Hematopoietic multipotent progenitor cell treated with erythropoietin and hydrocortisone succinate and interleukin-3 and kit ligand, for 8 days (in vitro differentiated cells): ENCODE data around the gene EN1.

Experiments used
- DNase-seq: peaks from one replicate; pipeline ENCODE4 v3.0.0-alpha.2; 2015

The EN1 gene

GRCh38 chr2:118846953-118847761 lies at the start of gene EN1:
TSS of gene EN1 (minus strand) at chr2:118847648. CDS start at chr2:118847167, 481 bp downstream.
- no peak for DNase-seq

GRCh38 chr2:118893100-118893499 lies 45.7 kb upstream of the EN1 start:
- no peak for DNase-seq

DNA sequence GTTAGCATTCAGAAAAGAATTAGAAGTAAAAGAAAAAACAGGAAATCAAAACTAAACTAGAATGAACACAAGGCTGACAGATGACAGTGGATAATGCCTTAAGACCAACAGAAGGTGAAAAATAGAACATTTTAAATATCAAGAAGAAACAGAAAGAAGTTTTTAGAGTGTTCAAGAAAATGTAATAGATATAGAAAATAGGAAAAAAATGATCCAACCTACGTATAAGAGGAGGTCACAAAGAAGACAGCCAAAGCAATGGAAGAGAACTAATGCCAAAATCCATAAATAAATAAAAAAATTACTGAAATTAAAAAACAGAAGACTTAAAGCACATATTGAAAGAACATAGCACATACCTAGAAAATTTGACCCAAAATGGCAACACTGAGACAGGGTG lies 42.5 kb upstream of the EN1 start:
- no peak for DNase-seq

DNA sequence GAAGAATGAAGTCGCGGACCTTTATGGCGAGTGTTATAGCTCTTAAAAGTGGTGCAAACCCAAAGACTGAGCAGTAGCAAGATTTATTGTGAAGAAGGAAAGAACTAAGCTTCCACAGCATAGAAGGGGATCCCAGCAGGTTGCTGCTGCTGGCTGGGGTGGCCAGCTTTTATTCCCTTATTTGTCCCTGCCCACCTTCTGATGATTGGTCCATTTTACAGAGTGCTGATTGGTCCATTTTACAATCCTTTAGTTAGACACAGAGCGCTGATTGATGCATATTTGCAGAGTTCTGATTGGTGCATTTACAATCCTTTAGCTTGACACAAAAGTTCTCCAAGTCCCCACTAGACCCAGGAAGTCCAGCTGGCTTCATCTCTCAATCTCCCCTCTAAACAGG lies 36.3 kb upstream of the EN1 start:
- no peak for DNase-seq

DNA sequence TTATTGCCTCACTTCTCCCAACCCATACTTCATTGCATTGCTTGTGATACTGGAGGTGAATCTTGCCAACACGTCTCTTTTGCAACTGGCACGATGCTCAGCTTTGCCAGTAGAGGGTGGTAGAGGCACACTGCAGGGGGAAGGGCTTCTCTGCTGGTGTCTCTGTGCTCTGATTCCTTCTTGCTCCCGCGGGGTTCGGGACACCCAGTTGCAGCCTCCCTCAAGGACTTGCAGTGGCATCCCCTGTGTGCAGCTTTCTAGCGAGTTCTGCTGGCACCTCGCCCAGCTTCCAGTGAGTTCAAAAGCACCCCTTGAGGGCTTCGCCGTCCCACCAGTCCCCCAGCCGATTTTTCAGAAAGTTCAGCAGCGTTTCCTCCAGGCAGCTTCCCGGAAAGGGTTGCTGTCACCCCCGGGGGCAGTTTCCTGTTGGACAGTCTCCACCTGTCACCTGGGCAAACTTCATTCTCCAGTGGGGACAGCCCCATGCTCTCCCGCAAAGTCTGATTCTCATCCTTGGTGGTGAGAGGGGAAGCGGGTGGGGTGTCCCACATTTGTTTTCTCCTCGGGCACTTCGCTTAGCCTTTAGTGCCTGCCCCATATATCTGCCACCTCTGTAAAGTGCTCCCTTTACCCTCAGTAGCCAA lies 35.4 kb upstream of the EN1 start:
- DNase-seq = peak; percentile 58

GRCh38 chr2:118881490-118882129 lies 34.2 kb upstream of the EN1 start:
- DNase-seq = peak; percentile 50

- no peak for DNase-seq
Observed at GRCh38 chr2:118880501-118880900, 33.1 kb upstream of the EN1 start.

- DNase-seq = no peak
Observed at GRCh38 chr2:118878531-118879149, 31.2 kb upstream of the EN1 start.

GRCh38 chr2:118875318-118875717 lies 27.9 kb upstream of the EN1 start:
- DNase-seq = no peak

GRCh38 chr2:118874324-118874723 lies 26.9 kb upstream of the EN1 start:
- DNase-seq = no peak

DNA sequence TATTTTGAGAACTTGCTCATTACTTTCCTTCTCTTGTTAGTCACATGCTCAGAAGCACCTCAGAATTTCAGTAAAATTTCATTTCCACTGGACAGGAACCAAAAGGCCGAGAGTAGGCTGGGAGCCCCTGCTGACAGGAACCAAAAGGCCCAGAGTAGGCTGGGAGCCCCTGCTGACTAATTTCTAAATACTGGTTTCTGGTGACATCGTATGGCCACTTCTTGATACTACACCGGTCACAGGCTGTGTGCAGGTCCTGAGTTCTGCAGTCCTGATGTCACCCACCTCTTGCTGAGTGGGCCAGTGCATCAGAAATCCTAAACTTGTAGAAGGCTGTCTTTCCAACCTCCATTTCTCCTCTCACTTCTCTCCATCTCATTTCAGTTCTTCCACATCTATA lies 17.7 kb upstream of the EN1 start:
- DNase-seq = peak; percentile 29

GRCh38 chr2:118864207-118864606 lies 16.8 kb upstream of the EN1 start:
- no peak for DNase-seq

- no peak for DNase-seq
Observed at GRCh38 chr2:118861731-118862130, 14.3 kb upstream of the EN1 start.

GRCh38 chr2:118861242-118861641 lies 13.8 kb upstream of the EN1 start:
- no peak for DNase-seq

- no peak for DNase-seq
Observed at GRCh38 chr2:118860506-118860905, 13.1 kb upstream of the EN1 start.

- DNase-seq = no peak
Observed at GRCh38 chr2:118859157-118859770, 11.8 kb upstream of the EN1 start.

DNA sequence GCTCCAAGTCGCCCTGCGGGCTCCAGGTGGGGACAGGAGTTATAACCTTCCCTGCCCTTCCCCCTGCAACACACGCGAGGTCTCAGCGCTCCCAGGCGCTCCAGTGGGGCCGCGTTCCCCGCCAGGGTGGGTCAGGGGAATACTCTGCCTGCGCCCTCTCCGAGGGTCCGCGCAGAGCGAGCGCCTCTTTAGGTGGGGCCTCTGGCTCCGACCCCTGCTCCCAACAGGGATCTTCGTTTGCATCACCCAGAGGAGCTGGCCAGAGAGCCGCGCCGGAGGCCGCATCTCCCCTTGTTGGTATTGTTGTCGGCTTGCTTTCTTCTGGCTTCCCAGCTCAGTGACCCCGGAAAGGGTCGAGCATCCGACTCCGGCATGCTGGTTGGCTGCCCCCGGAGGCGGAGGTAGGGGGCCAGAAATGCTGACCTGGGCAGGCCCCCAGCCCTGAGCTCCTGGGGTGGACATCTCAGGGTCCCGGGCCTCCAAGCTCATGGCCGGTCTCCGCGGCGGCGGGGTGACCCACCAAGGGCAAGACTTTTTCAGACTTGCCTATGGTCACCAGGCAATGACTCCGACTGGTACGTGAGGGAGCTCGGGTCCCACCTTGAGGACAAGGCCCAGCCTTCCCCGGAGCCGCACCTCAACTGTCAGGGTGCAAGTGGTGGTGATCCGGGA lies 11.2 kb upstream of the EN1 start:
- DNase-seq = no peak

- no peak for DNase-seq
Observed at GRCh38 chr2:118857677-118858484, 10.4 kb upstream of the EN1 start.

DNA sequence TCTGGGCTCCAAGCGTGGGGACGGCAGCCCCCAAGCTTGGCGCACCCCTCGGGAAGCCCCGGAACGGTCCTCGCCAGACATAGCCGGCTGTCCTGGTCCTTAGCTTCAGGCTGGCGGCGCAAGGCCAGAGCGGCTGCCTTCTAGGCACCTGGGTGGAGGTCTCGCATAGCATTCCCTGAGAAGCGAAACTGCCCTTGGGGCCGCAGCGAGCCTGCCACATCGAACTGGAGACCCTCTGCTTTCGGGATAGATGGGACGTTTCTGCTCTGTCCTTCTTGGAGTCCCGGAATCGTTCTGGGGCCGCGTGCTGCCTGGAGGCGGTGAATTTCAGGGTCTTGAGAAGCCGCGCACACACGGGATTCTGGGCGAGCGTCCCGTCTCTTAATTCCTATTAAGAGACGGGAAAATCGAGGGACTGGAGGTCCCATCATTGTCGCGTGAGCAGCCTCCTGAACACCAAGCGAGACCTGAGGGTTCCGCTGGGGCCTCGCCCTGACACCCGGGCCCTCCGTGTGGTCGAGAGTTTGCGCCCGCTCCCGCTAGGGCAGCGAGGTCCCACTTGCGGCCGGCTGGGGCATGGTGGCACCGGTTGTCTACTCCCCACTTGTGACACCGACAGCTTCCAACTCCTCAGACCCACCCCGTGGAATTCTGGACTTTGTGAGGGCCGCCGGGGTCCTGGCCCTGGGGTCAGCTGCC lies 9.7 kb upstream of the EN1 start:
- DNase-seq = no peak

- DNase-seq = no peak
Observed at GRCh38 chr2:118856330-118856977, 9.0 kb upstream of the EN1 start.
